Pulmonary artery endothelial cell (primary cell): ENCODE results near the gene HS3ST4. TPM values are rescaled to one million over a fixed set of nuclear protein-coding genes. Genes with fewer than 3 reads are reported as not detected.
"Not testable (repeated sequence)": the region's sequence is repeated elsewhere in the genome, so short reads cannot be mapped to it uniquely, and the experiment has no call there.

Source experiments
- DNase-seq: peaks from one replicate; pipeline ENCODE4 v3.0.0-alpha.2; 2011; ENCODE audit warnings: low read depth, low spot score
- total RNA-seq: library from RNA; depleted of rRNA; stranded (reverse); fragments of >200 nt; gene quantifications from 2 replicates; pipeline ENCODE4 v1.2.3, GENCODE V29; 2014

The HS3ST4 gene
- total RNA-seq, 1 donor from 2014 or later = not detected

DNA sequence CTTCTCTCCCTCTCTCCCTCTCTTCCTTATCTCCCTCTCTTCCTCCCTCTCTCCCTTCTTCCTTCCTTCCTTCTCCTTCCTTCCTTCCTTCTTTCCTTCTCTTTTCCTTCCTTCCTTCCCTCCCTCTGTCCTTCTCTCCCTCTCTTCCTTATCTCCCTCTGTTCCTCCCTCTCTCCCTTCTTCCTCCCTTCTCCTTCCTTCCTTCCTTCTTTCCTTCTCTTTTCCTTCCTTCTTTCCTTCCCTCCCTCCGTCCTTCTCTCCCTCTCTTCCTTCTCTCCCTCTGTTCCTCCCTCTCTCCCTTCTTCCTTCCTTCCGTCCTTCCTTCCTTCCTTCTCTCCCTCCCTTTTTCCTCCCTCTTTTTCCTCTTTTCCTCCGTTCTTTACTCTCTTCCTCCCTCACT lies 38.6 kb downstream of the HS3ST4 start:
- DNase-seq = no peak

DNA sequence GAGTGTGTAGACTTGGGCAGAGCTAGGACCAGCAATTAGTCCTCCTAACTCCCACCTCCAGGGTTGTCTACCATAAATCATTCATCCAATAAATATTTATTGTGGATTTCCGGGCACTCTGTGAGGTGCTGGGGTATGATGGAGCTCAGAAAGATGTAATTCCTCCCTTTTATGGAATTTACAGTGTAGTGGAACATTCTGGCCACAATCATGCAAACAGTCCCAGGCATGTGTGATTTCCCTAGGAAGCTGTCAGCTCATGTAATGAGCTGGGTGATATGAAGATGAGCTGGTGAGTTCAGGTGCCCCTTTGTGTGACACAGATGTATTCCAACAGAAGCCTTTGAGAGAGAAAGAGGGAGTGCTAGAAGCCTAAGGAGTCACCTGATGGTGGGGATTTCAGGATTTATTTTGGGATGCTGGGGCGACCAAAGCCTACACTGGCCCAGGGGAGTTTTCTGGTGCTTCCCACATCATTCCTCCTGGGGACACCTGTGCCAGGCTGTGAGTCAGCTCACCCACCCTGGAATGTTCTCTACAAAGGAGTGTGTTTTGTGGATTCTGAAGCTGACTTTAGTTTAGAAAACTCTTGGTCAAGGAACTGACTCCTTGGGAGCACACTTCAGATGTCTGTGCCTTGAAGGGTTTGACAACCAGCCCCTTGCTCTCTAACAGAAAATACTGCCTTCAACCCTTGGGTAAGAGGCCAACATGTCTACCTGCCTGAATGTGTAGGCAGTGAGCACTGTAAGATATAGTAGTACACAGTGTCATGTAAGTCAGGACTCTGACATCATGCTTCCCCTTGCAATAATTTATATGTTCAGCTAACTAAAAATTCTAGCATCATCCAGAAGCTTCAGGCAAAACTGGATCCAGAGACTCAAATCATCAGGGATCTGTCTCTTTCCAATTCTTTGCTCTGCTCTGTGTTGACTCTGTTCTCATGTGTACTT lies 42.9 kb downstream of the HS3ST4 start:
- DNase-seq = no peak

DNA sequence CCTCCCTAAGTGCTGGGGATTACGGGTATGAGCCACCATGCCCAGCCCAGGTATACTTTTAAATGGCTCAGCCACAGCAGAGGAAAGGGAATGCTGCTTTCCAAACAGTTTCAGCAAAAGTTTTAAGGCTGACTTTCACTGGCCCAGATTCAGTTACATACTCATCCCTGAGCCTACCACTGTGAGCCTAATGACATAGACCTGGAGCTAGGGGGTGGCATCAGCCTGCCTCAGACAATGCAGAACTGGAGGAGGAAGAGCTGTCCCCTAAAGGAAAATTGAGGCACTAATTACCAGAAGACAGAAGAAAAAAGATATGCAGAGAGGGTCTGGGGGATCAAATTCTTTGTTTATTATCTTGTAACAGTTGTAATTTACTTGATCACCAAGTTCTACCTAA lies 43.9 kb downstream of the HS3ST4 start:
- DNase-seq = no peak

DNA sequence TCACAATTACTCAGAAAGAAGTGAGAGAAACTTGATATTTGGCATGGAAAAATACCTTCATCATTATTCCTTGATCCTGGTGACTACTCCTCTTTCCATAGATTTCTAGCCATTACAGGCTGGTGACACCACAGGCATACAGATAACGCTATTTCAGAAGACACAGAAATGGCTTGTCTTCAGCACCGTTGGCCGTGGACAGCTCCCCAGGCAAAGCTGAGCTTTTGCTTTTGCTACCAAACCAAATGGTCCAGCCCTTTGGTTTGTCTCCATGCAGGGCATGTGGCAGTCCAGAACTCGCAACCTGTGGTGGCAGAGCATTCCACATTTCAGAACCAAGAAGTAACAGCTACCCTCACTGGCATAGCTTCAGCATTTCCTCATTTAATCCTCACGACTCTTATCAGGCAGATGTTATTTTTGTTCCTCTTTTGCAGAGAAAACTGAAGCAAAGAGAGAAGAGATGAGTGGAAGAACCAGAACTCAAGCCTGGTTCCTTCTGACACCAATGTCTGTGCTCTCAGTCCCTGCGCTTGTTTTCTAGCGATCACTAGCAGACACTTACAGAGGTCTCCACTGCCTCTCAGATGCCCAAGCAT lies 55.5 kb downstream of the HS3ST4 start:
- no peak for DNase-seq

DNA sequence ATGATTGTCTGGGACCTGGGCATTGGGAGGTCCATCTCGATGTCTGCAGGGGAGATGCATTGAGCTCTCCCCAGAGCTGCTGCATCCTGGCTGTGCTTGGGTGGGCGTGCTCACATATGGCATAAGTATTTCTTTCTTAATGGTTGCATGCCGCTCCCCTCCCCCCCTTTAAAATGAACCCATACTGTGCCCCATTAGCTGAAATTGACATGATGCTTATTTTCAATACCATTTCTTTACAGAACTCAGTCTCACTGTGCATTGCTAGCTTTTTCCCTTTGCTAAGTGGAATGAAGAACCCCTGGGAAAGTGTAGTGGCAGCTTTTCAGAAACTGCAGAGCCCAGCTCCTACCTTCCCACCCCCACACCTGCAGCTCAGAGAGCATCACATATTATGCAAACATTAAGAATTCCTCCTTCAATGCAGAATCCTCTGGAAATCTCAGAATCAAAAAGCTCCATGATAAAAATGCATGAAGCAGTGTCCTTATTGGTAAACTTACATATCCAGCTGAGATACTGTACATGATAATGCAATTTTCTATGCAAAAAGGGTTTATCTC lies 56.4 kb downstream of the HS3ST4 start:
- DNase-seq = no peak

DNA sequence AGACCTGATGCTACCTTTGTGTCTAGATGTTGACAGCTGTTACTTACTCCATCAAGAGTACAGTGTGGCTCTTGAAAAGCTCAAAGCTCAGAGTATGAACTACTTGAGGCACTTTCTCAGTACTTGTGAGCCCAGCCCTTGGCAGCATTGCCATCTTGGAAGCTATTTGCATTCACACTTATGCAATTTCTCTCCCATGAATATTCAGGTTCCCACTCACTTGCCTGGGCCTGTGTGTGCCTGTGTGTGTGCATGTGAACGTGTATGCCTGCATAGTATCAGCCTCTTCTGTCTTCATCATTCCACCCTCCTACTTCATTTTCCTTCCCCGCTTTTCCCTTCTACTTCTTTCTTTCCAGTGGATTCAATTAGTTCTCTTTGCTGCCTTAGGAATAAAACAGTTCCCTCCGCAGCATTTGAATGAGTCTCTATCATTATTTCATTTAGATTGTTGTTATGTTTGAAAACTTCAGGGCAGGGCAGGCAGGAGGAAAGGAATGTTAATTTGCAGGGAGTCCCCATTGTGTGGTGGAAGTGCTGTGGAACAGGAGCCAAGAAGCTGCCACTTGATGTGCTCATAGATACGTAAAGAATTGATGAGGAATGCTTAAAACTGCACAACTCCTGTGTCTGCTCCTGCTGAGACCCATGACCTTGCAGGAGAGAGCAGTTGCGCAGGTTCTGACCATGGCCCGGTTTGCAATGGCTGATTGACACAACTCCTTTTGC lies 58.9 kb downstream of the HS3ST4 start:
- no peak for DNase-seq

DNA sequence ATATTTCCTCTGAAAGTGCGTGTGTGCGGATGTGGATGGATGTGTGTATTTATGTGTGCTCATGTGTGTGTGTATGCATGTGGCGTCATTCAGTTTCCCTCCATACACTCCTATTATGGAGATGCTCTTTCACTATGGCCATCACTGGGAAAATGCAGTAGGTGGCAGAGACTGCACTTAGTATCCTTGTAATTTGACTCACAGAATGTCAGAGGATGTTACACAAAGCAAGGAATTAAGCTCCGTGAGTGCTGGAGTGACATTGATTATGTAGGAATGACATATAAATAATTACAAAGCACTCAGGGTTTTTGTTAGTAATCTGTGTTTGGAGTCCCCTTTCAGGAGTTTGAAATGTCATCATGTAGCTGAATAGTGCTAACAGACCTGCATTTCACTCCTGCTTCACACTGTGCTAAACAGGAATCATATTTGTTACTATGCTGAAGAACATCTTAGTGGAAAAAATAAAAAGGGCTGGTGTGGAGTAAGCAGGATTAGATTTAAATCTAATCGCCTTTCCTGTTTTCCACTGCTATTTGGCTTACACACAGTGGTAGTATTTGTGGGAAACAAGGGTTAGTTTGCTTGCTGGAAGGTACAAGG lies 59.6 kb downstream of the HS3ST4 start:
- DNase-seq = no peak

DNA sequence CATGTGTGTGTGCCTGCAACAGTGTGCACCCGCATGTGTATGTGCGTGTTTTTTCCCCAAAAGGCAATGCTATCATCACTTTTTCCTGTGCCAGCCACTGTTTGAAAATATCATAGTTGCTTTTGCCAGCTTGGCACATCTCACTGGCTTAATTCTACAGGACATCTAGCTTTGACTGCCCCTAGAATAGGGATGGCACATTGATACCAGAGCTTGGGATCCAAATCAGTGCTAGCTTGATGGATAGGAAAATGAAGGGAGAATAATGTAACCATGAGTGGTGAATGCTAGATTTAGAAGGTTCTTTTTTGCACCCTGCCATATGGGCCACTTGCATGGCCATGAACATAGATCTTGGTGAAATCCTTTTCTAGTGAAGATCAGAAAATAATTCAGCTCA lies 72.7 kb downstream of the HS3ST4 start:
- DNase-seq = no peak

DNA sequence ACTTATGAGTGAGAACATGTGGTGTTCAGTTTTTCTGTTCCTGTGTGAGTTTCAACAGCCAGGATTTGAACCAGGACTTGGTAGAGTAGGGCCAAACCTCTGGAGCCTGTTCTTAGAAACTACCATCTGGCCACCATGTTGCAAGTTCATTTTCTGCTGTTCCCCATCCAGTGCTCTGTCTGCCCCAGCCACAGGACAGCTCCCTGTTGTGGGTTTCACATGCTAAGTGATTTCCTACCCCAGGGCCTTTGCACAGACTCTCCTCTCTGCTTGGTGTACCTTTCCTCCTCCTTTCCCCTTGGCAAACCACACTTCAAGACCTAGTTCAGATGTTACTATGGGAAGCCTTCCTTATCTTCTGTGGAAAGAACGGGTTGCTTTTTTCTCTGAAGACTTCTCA lies 79.5 kb downstream of the HS3ST4 start:
- no peak for DNase-seq

DNA sequence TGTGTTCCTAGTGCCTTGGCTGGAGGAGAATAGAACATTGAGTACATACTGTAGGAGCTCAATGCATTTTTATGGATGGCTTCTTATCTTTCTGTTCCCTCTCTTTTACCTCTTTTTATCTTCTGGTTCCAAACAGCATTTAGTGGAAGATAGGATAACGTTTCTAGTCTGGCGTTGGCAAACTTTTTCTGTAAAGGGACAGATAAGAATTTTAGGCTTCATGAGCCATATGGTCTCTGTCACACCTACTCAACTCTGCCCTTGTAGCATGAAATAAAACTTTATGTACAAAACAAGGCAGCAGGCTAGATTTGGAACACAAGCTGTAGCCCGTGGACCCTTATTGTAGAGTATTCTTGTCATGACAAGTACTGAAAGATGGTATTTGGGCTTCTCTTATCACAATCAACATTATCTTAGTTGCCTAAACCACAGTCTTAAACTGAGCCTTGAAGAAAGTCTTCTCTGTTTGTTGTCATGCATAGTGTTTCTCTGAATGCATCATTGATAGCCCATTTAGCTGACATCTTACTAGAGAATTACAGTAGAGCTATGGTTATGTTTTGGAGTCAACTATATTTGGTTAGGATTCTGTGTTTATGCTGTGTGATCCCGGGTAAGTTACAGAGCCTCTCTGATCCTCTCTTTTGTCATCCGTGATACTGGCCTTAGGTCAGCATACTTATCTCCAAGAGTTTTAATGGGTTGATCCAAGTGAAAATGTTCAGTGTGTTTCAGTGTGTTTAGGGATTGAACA lies 80.2 kb downstream of the HS3ST4 start:
- DNase-seq = no peak

DNA sequence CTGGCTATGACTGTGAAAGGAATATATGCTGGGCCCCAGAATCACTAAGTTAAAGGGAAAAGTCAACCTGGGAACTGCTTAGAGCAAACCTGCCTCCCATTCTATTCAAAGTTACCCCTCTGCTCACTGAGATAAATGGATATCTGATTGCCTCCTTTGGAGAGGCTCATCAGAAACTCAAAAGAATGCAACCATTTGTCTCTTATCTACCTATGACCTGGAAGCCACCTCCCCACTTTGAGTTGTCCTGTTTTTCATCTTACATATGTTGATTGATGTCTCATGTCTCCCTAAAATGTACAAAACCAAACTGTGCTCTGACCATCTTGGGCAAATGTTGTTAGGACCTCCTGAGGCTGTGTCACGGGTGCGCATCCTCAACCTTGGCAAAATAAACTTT lies 84.5 kb downstream of the HS3ST4 start:
- DNase-seq = not testable (repeated sequence)

DNA sequence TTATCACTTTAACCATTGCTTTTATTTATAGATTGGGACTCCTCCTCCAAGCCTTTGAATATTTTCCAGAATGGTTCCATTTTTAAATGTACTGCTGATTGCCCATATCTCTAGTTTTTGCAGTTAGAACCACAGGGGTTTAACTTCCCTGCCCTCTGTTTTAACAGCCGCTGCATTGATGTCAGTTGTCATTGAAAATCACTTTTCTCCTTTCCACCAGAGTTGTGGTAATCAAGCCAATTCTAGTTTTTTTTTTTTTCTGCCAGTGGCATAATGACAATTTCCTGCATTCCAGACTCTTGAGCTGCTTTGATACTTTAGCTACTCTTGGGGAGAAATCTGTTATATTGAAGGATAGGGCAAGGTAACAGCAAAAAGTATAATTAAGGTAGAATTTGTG lies 91.5 kb downstream of the HS3ST4 start:
- no peak for DNase-seq

DNA sequence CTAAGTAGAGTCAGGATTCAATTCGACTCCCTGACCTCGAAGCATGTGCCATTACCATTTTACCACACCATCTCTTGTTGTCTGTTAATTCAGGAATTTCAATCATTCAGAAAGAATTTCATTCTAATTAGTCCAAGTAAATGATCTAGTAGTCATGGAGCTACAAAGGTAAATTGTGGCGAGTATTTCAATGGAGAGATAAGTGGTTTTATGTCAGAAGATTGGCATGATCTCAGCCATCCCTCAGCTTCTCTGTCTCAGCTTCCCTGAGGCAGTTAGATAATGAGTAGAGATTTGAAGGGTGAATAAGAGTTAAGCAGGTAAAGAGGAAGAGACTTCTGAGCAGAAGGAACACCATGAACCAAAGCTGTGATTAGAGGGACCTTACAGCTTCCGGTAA lies 93.6 kb downstream of the HS3ST4 start:
- no peak for DNase-seq

DNA sequence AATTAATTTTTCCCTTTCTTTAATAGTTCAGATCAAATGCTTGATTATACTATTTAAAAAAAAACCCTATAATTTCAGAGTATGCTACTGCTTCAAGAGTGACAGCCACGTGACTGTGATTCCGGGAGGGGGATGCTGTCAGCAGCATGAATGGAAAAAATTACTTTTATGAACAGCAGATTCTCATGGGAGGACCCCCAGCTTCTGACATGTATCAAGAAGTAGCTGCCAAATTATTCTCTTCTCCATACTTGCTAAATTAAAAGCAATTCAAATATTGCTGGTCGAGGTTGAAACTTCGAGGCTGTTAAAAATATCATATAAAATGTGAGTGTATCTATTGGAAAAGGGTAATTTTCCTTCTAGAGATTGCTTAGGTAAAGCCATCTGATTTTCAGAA lies 95.0 kb downstream of the HS3ST4 start:
- no peak for DNase-seq

DNA sequence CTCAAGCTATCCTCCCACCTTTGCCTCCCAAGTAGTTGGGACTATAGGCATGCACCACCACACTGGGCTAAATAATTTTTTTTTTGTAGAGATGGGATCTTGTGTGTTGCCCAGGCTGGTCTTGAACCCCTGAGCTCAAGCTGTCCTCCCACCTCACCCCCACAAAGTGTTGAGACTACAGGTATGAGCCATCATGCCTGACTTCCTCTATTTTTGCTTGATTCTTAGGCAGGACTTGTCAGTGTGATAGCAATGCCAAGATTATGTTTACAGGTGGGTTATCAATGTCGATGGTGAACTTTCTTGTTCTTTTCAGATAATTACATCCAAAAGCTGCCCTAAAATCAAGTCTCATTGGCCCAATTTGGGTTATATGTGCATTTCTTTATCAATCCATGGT lies 96.9 kb downstream of the HS3ST4 start:
- DNase-seq = no peak

DNA sequence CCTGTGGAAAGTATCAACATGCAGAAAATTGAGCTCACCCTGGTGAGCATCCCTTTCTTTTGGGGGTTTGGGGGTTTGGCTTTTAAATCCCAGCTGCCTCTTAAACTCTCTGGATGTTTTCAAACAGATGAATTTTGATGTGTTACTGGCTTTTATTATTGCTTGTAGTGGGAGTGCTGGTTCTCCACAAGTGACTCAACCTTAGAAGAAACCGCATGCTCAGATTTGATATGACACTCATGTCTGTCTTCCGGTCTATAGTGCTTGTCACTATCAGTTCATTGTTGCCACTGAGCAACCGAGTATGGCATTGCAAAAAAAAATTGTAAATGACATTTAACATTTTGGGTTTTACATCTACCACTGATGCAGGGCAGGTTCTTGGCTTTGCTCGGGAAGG lies 104.5 kb downstream of the HS3ST4 start:
- DNase-seq = no peak

DNA sequence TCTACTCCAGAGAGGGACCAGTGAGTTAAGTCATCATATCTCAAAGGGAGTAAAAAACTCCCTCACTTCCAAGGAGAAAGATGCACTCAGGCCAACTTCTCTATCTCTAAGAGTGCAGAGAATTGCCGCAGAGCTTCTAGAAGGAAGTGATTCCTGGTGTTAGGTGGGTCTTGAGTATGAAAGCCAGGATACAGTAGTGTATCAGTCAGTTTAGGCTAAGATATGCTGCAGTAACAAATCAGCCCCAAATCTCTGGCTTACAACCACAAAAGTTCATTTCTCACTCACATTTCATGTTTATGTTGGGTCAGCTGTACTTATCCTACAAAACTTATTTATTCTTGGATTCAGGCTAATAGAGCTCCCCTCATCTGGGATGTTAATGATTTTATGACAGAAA lies 106.3 kb downstream of the HS3ST4 start:
- no peak for DNase-seq

DNA sequence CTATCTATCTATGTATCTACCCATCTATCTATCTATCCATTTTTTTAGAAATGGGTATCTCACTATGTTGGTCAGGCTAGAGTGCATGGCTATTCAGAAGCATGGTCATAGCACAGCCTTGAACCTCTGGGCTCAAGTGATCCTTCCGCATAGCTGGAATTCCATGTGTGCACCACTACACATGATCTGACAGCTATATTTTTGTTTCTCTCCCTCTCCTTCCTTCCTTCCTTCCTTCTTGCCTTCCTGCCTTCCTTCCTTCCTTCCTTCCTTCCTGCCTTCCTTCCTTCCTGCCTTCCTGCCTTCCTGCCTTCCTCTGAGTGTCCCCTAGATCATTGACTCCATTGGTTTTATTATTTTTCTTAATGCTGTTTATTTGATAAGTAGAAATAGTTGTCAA lies 108.1 kb downstream of the HS3ST4 start:
- DNase-seq = no peak

DNA sequence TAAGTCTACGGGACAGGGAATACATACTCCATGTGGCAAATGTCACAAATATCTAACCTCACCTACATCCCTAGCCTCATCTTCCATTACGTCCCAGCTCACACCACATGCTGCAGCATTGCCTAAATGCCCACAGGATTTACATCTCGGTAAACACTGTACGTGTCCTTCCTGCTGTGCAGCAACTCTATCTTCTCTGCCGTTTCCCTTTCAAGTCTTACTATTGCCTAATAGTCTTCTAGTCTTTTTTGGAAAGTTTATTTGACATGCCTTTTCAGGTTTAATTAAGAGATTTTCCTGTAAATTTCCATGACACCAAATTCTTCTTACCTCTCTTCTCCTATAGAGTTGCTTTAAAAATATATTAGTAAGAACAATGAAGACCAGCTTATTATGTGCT lies 120.5 kb downstream of the HS3ST4 start:
- DNase-seq = no peak

DNA sequence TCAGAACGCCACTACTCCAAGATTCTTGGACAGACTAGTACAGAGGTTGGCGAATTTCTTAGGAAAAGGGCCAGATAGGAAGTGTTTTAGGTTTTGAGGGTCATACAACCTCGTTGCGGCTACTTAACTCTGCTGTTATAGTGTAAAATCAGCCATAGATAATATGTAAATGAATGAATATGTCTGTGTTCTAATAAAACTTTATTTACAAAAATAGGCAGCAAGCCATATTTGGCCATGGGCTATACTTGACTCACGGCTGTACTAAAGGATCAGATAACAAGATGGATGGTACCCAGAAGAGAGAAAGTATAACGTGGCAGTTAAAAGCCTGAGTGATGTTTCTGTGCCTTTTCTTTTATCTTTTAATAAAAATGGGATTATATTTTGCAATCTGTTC lies 125.5 kb downstream of the HS3ST4 start:
- no peak for DNase-seq

DNA sequence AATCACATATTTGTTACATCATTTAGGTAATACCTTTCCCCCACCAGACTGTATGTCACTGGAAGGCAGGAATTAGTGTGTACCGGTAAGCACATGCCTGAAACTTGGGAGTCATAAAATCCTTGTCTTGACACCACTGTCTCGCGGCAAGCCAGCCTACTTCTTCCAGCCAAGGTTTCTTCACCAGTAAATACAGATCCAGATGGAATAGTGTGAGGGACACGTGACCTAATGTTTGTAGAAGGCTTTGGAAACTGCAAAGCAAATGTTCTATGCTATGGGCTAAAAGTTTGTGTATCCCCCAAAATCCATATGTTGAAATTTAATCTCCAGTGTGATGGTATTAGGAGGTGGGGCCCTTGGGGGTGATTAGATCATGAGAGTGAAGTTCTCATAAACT lies 126.1 kb downstream of the HS3ST4 start:
- DNase-seq = no peak
